Activated CD4-positive, alpha-beta memory T cell treated with anti-CD3 and anti-CD28 coated beads for 36 hours (primary cell): ENCODE results near the gene AACS. TPM values are rescaled to one million over a fixed set of nuclear protein-coding genes. Genes with fewer than 3 reads are reported as not detected.

Source experiments
- CTCF ChIA-PET: fragments of 350-600 bp; sonication (Branson Sonifier 250); formaldehyde crosslinking; loops from one replicate; lab custom pipeline; 2021; ENCODE audit warnings: antibody characterized with exemption, inconsistent platforms; lab: Charles Lee
- POLR2A ChIA-PET: fragments of 350-600 bp; sonication (Branson Sonifier 250); formaldehyde crosslinking; loops from one replicate; lab custom pipeline; 2021; ENCODE audit warnings: antibody characterized with exemption; lab: Charles Lee
- DNase-seq: peaks from one replicate; pipeline ENCODE4 v3.0.0-alpha.2; 2020
- H3K27ac Mint-ChIP-seq: one replicate; pipeline ENCODE4 v1.8.0; 2021; ENCODE audit warnings: mixed read lengths
- H3K27me3 Mint-ChIP-seq: one replicate; pipeline ENCODE4 v1.8.0; 2021; ENCODE audit warnings: mixed read lengths
- H3K36me3 Mint-ChIP-seq: one replicate; pipeline ENCODE4 v1.8.0; 2021; ENCODE audit warnings: mixed read lengths
- H3K4me1 Mint-ChIP-seq: one replicate; pipeline ENCODE4 v1.8.0; 2021; ENCODE audit warnings: low read depth, mixed read lengths
- H3K4me3 Mint-ChIP-seq: one replicate; pipeline ENCODE4 v1.8.0; 2021; ENCODE audit warnings: mild to moderate bottlenecking, mixed read lengths
- H3K9me3 Mint-ChIP-seq: one replicate; pipeline ENCODE4 v1.8.0; 2021; ENCODE audit warnings: mixed read lengths
- intact Hi-C: fragments of 100-400 bp; cut with micrococcal nuclease; formaldehyde crosslinking; loops from one replicate; pipeline ENCODE4 v1.15.1; 2023
- total RNA-seq, 2 experiments: library from RNA; stranded (reverse); gene quantifications; one replicate each; pipeline ENCODE4 v1.2.3, GENCODE V29; 2021

Gene AACS, protein sequence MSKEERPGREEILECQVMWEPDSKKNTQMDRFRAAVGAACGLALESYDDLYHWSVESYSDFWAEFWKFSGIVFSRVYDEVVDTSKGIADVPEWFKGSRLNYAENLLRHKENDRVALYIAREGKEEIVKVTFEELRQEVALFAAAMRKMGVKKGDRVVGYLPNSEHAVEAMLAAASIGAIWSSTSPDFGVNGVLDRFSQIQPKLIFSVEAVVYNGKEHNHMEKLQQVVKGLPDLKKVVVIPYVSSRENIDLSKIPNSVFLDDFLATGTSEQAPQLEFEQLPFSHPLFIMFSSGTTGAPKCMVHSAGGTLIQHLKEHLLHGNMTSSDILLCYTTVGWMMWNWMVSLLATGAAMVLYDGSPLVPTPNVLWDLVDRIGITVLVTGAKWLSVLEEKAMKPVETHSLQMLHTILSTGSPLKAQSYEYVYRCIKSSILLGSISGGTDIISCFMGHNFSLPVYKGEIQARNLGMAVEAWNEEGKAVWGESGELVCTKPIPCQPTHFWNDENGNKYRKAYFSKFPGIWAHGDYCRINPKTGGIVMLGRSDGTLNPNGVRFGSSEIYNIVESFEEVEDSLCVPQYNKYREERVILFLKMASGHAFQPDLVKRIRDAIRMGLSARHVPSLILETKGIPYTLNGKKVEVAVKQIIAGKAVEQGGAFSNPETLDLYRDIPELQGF
- 10 to 100 TPM; 17.3 to 17.6 TPM for total RNA-seq

DNA sequence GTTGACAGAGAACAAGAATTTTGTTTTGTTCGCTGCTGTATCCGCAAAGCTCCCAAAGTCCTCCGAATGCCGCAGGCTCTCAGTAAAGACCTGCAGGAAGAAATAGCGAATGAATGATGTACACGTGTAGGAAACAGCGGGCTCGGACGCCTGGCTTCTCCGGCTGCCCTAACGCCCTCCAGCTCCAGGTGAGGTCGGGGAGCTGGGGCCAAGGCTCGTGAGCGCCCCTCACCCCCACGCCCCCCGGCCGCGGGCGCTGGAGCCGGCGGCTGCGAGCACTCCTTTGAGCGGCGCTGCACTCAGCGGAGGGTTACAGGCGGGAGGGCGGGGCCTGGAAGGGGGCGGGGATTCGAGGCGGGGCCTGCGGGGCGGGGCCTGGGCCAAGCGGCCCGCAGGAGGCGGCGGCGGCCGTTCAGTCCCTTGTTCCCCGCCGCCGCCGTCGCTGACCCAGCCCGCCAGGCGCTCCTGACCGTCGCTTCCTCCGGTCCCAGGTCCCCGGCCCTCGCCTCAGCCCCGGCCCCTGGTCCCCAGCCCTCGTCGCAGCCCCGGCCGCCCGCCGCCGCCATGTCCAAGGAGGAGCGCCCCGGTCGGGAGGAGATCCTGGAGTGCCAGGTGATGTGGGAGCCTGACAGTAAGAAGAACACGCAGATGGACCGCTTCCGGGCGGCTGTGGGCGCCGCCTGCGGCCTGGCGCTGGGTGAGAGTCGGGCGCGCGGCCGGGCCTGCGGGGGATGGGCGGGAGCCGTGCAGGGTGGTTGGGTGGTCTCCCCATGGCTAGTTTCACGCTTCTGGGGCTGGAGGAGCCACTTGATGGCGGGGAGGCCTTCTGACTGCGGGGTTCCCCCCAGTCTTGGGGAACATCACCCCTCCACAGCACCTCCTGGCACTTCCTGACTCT, at the start of gene AACS:
Gene AACS (plus strand): TSS at position 415 of the 898 bp plus-strand sequence. CDS start 150 bp downstream, at position 565.
- ChIA-PET CTCF (interaction anchor here (0.6 to 1.2 kb wide), 2 partner anchors 16 to 143 kb away, joined by 3 read pairs; no protein-coding TSS in a partner anchor), POLR2A (interaction anchor here (0.6 to 1.2 kb wide), 3 partner anchors 16 to 240 kb away, joined by 3 to 5 read pairs (median 4); no protein-coding TSS in a partner anchor)
- H3K9me3 Mint-ChIP-seq, result no peaks in the 10 kb centered on the region
- no peak within 1 kb of the TSS for H3K27ac Mint-ChIP-seq
- DNase-seq, result peak; percentile 84
- H3K4me3 Mint-ChIP-seq, result peak within 1 kb of the TSS; percentile 77
- intact Hi-C loops, result loop anchor here (1.0 kb wide), 3 partner anchors 16 to 76 kb away; partner anchors contain the start of genes BRI3BP and DHX37
- H3K36me3 Mint-ChIP-seq, result no peaks in the 10 kb centered on the region
- peaks cover 2% of the 10 kb centered on the region for H3K27me3 Mint-ChIP-seq
- H3K4me1 Mint-ChIP-seq, result peaks cover 18% of the 10 kb centered on the region

DNA sequence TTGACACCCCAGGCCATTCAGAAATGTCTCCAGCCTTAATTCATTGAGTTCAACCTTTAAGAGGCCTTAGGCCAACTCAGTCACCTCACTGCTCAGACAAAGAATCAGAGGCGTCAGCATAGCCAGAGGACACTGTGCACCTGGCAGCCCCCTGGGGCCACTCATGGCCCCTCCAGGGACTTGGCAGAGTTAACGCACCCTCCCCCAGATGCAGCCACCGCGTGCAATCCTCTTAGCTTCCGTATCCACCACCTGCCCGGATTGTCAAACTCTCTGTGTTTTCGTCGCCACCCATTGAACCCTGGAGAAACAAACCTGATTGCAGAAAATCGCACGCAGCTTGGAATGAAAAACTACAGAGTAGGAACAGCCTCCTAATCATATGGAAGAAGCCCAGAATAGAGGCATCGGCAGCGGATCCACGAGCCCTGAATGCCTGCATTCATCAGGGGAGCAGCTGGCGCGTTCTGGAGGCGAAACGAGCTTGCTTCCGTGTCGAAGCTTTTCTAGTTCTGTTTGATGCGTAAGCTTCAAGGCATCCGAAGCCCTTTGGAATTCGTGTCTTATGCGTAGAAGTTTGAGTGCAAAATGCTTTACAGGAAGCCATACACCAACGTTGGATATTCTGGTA, 49.4 kb upstream of the AACS start:
- Mint-ChIP-seq H3K27me3 (no peaks in the 10 kb centered on the region), H3K4me3 (no peak overlapping the region), H3K9me3 (no peaks in the 10 kb centered on the region), H3K27ac (no peak overlapping the region), H3K36me3 (peaks cover 29% of the 10 kb centered on the region), H3K4me1 (no peaks in the 10 kb centered on the region)
- CTCF ChIA-PET, result no interaction called here
- POLR2A ChIA-PET, result interaction anchor here (0.9 kb wide), 1 partner anchor 76 kb away, joined by 3 read pairs; no protein-coding TSS in a partner anchor
- DNase-seq, result no peak
- intact Hi-C loops, result no loop called here

DNA sequence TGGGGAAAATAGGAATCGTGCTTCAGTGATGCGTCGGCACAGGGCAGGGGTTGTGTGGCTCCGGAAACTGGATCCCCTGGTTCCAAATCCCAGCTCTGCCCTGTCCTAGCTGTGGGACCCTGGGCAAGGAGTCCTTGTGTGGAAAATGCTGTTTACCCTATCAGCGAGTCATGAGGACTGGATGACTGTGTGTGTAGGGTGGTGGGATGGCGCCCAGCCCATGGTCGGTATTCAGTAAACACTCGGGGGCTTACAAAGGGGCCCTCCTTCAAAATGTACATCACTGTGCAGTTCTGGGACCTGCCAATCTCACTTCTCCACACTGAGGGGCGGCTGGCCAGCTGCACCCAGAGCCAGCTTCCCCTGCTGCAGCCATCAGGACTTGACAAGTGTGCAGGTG, 47.4 kb upstream of the AACS start:
- no peak overlapping the region for H3K27ac Mint-ChIP-seq
- H3K4me3 Mint-ChIP-seq, result no peak overlapping the region
- intact Hi-C loops, result no loop called here
- CTCF ChIA-PET, result no interaction called here
- DNase-seq, result no peak
- no peaks in the 10 kb centered on the region for H3K4me1 Mint-ChIP-seq
- H3K9me3 Mint-ChIP-seq, result no peaks in the 10 kb centered on the region
- no peaks in the 10 kb centered on the region for H3K27me3 Mint-ChIP-seq
- peaks cover 28% of the 10 kb centered on the region for H3K36me3 Mint-ChIP-seq
- POLR2A ChIA-PET, result no interaction called here

DNA sequence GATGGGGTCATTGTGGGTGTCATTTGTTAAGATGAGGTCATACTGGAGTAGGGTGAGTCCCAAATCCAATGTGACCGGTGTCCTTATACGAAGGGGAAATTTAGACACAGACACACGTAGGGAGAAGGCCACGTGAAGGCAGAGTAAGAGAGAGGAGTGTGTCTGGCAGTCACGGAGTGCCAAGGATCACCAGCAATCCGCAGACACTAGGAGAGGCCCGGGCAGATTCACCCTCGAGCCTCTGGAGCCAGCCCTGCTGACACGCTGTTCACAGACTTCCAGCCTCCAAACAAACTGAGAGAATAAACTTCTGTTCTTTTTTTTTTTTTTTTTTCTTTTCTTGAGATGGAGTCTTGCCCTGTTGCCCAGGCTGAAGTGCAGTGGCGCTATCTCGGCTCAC, 46.9 kb upstream of the AACS start:
- Mint-ChIP-seq H3K27ac (no peak overlapping the region), H3K4me3 (no peak overlapping the region), H3K4me1 (no peaks in the 10 kb centered on the region), H3K27me3 (no peaks in the 10 kb centered on the region), H3K36me3 (peaks cover 28% of the 10 kb centered on the region), H3K9me3 (no peaks in the 10 kb centered on the region)
- ChIA-PET POLR2A (no interaction called here), CTCF (no interaction called here)
- intact Hi-C loops, result no loop called here
- DNase-seq, result no peak

DNA sequence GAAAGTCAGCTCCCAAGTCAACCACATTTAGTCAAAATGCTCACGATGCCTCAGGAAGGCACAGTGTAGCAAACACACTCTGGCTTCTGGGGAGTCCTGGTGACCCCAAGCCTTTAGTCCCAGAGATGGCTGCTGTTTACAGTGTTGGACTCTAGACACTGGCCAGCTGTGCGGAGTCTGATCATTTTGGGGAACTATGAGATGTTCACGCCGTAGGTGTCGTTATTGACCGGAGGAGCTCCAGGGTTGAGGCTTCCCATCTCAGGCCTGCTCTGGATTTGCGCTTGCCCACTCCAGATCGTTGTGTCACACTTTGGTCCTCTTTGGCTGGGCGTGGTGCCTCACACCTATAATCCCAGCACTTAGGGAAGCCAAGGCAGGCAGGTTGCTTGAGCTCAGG, 44.1 kb upstream of the AACS start:
- CTCF ChIA-PET, result no interaction called here

DNA sequence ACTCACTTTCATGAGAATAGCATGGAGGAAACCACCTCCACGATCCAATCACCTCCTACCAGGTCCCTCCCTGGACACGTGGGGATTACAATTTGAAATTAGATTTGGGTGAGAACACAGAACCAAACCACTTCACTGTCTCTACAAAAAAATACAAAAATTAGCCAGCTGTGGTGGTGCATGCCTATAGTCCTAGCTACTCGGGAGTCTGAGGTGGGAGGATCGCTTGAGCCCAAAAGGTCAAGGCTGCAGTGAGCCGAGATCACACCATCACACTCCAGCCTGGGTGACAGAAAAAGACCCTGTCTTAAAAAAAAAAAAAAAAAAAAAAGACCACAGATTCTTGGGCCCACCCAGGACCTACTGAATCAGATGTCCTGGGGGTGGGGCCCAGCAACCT, 43.5 kb upstream of the AACS start:
- Mint-ChIP-seq H3K4me1 (no peaks in the 10 kb centered on the region), H3K4me3 (no peak overlapping the region), H3K9me3 (no peaks in the 10 kb centered on the region), H3K27ac (no peak overlapping the region), H3K27me3 (no peaks in the 10 kb centered on the region), H3K36me3 (peaks cover 23% of the 10 kb centered on the region)
- intact Hi-C loops, result no loop called here
- CTCF ChIA-PET, result no interaction called here
- DNase-seq, result no peak
- POLR2A ChIA-PET, result no interaction called here

More for the DNA sequence above, 44.1 kb upstream of the AACS start:
- H3K9me3 Mint-ChIP-seq, result no peaks in the 10 kb centered on the region
- no peak for DNase-seq
- H3K27ac Mint-ChIP-seq, result no peak overlapping the region
- POLR2A ChIA-PET, result no interaction called here
- intact Hi-C loops, result no loop called here
- H3K27me3 Mint-ChIP-seq, result no peaks in the 10 kb centered on the region
- no peak overlapping the region for H3K4me3 Mint-ChIP-seq
- H3K4me1 Mint-ChIP-seq, result no peaks in the 10 kb centered on the region
- peaks cover 24% of the 10 kb centered on the region for H3K36me3 Mint-ChIP-seq

DNA sequence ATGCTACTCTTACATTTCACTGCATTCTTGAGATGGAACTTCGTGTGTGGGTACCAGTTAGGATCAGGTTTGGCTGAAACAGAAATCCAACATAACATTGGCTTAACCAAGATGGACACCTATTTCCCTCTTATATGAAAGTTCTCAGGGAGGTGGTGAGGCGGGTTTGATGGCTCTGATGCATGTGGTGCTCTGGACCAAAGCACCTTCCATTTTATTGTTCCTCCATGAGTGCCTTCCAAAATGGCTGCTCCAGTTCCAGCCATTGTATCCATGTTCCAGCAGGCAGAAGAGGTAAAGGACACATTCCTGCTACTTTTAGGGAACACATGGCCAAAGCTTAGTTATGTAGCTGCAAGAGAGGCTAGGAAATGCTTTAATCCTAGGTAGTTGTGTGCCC, 42.2 kb upstream of the AACS start:
- Mint-ChIP-seq H3K36me3 (peaks cover 23% of the 10 kb centered on the region), H3K27me3 (no peaks in the 10 kb centered on the region), H3K9me3 (no peaks in the 10 kb centered on the region), H3K4me3 (no peak overlapping the region), H3K27ac (no peak overlapping the region), H3K4me1 (no peaks in the 10 kb centered on the region)
- POLR2A ChIA-PET, result no interaction called here
- DNase-seq, result no peak
- intact Hi-C loops, result no loop called here
- CTCF ChIA-PET, result no interaction called here

DNA sequence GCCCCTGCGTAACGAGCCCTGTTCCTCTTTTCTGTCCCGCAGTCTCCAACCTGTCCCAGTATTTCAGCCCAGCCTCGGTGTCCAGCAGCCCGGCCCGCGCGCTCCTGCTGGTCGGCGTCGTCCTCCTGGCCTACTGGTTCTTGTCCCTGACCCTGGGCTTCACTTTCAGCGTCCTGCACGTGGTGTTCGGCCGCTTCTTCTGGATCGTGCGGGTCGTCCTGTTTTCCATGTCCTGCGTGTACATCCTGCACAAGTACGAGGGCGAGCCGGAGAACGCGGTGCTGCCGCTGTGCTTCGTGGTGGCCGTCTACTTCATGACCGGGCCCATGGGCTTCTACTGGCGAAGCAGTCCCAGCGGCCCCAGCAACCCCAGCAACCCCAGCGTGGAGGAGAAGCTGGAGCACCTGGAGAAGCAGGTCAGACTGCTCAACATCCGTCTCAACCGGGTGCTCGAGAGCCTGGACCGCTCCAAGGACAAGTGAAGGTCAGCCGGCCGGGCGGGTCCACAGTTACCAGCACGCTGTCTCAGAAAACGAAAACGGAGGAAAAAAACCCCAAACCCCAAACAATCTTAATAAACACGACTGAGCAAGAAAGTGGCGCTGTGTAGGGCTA, 40.2 kb upstream of the AACS start:
- POLR2A ChIA-PET, result no interaction called here
- no peaks in the 10 kb centered on the region for H3K4me1 Mint-ChIP-seq
- no peaks in the 10 kb centered on the region for H3K9me3 Mint-ChIP-seq
- no peak overlapping the region for H3K27ac Mint-ChIP-seq
- DNase-seq, result no peak
- no peak overlapping the region for H3K4me3 Mint-ChIP-seq
- intact Hi-C loops, result no loop called here
- CTCF ChIA-PET, result no interaction called here
- H3K36me3 Mint-ChIP-seq, result peaks cover 19% of the 10 kb centered on the region
- H3K27me3 Mint-ChIP-seq, result no peaks in the 10 kb centered on the region

DNA sequence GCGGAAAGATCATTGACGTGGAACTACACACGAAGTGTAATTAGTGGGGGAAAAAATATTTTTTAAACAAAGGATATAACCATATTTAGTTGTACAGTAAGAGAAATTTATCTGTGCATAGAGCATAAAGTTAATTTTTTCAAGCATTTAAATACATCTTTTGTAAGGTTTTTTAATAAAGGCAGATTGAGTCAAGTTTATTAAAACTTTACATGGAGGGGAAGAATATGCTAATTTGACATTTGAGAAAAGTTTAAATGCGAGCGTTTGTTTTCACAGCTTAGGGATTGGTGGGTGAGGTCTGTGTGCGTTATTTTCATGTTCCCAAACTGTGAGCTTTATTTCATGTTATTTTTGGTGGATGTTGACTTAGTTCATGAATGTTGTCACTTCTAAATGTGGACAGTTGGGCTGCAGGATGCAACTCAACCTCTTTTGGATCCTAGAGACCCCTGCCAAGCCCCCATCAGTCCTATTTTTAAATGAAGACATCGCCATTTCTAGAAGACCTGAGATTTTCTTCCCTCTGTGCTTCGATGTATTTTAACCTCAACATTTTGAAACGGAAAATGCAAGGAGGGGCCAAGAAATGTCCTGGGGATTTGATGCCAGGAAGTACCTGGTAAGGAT, 39.5 kb upstream of the AACS start:
- Mint-ChIP-seq H3K27ac (no peak overlapping the region), H3K36me3 (peaks cover 19% of the 10 kb centered on the region), H3K4me3 (no peak overlapping the region), H3K27me3 (no peaks in the 10 kb centered on the region), H3K4me1 (no peaks in the 10 kb centered on the region), H3K9me3 (no peaks in the 10 kb centered on the region)
- no peak for DNase-seq
- intact Hi-C loops, result no loop called here
- ChIA-PET POLR2A (no interaction called here), CTCF (no interaction called here)

DNA sequence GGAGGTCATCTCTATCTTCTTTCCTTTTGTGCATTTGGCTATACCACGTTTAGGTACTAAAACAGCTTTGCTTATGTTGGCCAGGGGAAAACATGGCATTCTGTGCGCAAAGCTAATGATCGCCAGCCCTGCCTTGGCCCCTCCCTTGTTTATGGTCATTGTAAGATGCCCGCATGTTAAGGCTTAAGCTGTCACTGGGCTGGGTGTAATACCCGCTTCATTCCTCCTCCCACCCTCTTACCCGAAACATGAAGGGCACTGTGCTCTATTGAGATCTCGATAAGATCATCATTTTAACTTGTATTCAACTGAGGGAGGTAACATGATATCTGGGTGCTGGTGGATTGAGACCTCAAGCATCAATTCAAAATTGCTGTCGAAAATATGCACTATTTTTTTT, 37.1 kb upstream of the AACS start:
- CTCF ChIA-PET, result no interaction called here

DNA sequence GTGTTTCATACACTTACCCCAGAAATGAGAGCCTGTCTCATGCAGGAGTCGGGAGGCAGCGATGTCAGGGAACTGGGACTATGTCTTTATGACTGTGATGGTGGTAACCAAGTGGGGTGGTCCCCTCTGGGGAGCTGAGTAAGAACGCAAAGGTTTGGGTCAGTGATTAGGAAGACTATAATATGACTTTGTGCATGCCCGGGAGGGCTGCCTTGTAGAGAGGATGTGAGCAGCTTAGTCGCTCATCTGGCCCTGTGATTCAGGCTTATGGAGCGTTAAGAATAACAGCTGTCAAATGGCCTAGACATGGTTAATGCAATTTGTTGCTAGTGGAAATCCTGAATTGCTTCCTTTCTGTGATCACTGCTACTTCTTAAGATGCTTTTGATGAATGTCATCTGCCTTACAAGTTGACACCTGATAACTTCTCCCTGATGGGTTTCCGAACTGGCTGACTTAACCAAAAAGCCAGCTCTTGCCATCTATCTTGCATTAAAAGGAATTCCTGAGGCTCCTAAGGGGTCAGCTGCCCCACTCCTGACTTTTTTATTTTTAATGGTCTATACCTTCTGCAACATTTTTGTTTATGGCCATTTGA, 35.4 kb upstream of the AACS start:
- H3K27ac Mint-ChIP-seq, result no peak overlapping the region

More for the DNA sequence above, 37.1 kb upstream of the AACS start:
- Mint-ChIP-seq H3K27me3 (no peaks in the 10 kb centered on the region), H3K9me3 (no peaks in the 10 kb centered on the region), H3K36me3 (peaks cover 12% of the 10 kb centered on the region), H3K4me3 (no peak overlapping the region), H3K27ac (no peak overlapping the region), H3K4me1 (no peaks in the 10 kb centered on the region)
- POLR2A ChIA-PET, result no interaction called here
- no peak for DNase-seq
- intact Hi-C loops, result no loop called here

More for the DNA sequence above, 35.4 kb upstream of the AACS start:
- H3K4me3 Mint-ChIP-seq, result no peak overlapping the region
- DNase-seq, result no peak
- intact Hi-C loops, result no loop called here
- CTCF ChIA-PET, result no interaction called here
- POLR2A ChIA-PET, result no interaction called here
- no peaks in the 10 kb centered on the region for H3K27me3 Mint-ChIP-seq
- H3K36me3 Mint-ChIP-seq, result peaks cover 6% of the 10 kb centered on the region
- H3K4me1 Mint-ChIP-seq, result no peaks in the 10 kb centered on the region
- peaks cover 2% of the 10 kb centered on the region for H3K9me3 Mint-ChIP-seq
